HepG2 (cell line): ENCODE measurements around the gene PSMD10. TPM values are rescaled to one million over a fixed set of nuclear protein-coding genes. Genes with fewer than 3 reads are reported as not detected.

Source experiments
- ATAC-seq: fragments of 200-7000 bp; cut with Tn5 transposase; 3 replicates; pipeline ENCODE4 v1.9.1; 2020; ENCODE audit warnings: mild to moderate bottlenecking, moderate library complexity
- BruUV-seq: library from RNA; stranded (reverse); fragments of 400-500 nt; replicated peaks from 2 replicates; lab custom pipeline; 2021; lab: Mats Ljungman, UMichigan
- CTCF ChIA-PET: fragments of 300-600 bp; formaldehyde crosslinking; extraction: SDS; loops from one replicate; lab custom pipeline; 2021; ENCODE audit warnings: low total read pairs, inconsistent platforms, low intra/inter-chr PET ratio; lab: Yijun Ruan, JAX
- POLR2A ChIA-PET: fragments of 350-600 bp; sonication (Branson Sonifier 250); formaldehyde crosslinking; loops from one replicate; lab custom pipeline; 2020; ENCODE audit warnings: antibody characterized with exemption, inconsistent platforms; lab: Yijun Ruan, JAX
- DNase-seq: peaks from one replicate; pipeline ENCODE4 v3.0.0-alpha.2; 2015; ENCODE audit warnings: low spot score
- FAIRE-seq: peaks from 3 replicates; lab custom pipeline; 2011; peaks lifted over from hg19 to GRCh38; lab: Jason Lieb, UNC
- H2AFZ ChIP-seq: one replicate; pipeline ENCODE4 v1.6.1; 2011; ENCODE audit warnings: low read length, inconsistent platforms
- H3K27ac ChIP-seq: fragments of 300-600 bp; 3 replicates; pipeline ENCODE4 v1.8.0; 2011; ENCODE audit warnings: mixed run types, mild to moderate bottlenecking, mixed read lengths, low read length, inconsistent platforms; ENCODE audit not compliant: insufficient read depth; ENCODE audit errors: extremely low read length
- H3K27me3 ChIP-seq, 2 experiments: fragments of 200-600 bp in 1 of 2; 2 replicates in 1 of 2; 3 replicates in 1 of 2; pipeline versions ENCODE4 v1.6.0 to v1.8.0; 2011; ENCODE audit warnings: low read length in 2 of 2, mild to moderate bottlenecking in 2 of 2, moderate library complexity in 2 of 2, inconsistent platforms in 1 of 2; ENCODE audit not compliant: insufficient read depth in 2 of 2, control insufficient read depth in 1 of 2
- H3K36me3 ChIP-seq, 2 experiments: fragments of 200-600 bp in 1 of 2; replicated peaks in 1 of 2; 2 replicates in 1 of 2; 3 replicates in 1 of 2; pipeline versions ENCODE4 v1.5.1 to v1.8.0; 2011; ENCODE audit warnings: low read length in 2 of 2, inconsistent platforms in 1 of 2; ENCODE audit not compliant: insufficient read depth in 2 of 2, control insufficient read depth in 1 of 2
- H3K4me1 ChIP-seq: 2 replicates; pipeline ENCODE4 v1.5.1; 2012; ENCODE audit warnings: low read length, inconsistent platforms; ENCODE audit not compliant: insufficient read depth
- H3K4me2 ChIP-seq: 2 replicates; pipeline ENCODE4 v1.6.0; 2011; ENCODE audit warnings: low read depth, low read length, inconsistent platforms
- H3K4me3 ChIP-seq, 3 experiments: fragments of 200-600 bp in 1 of 3; sonication (generic), shearing (Covaris generic) in 1 of 3; replicated peaks in 1 of 3; 2 replicates each; pipeline ENCODE4 v1.5.1; 2011 to 2016; ENCODE audit warnings: low read length in 3 of 3, inconsistent platforms in 2 of 3, low read depth in 2 of 3, mild to moderate bottlenecking in 2 of 3, control low read depth in 1 of 3, mixed read lengths in 1 of 3; ENCODE audit not compliant: insufficient read depth in 1 of 3
- H3K79me2 ChIP-seq: one replicate; pipeline ENCODE4 v1.6.1; 2011; ENCODE audit warnings: low read length, inconsistent platforms; ENCODE audit not compliant: insufficient read depth
- H3K9ac ChIP-seq: 2 replicates; pipeline ENCODE4 v1.6.0; 2011; ENCODE audit warnings: mild to moderate bottlenecking, low read depth, low read length, inconsistent platforms; ENCODE audit not compliant: insufficient read depth
- H3K9me3 ChIP-seq: 2 replicates; pipeline ENCODE4 v1.5.1; 2012; ENCODE audit warnings: mild to moderate bottlenecking, low read length
- H4K20me1 ChIP-seq: 2 replicates; pipeline ENCODE4 v1.6.0; 2011; ENCODE audit warnings: inconsistent platforms, mild to moderate bottlenecking, low read length, moderate library complexity; ENCODE audit not compliant: insufficient read depth
- CAMTA2 ChIP-seq: sonication (generic); formaldehyde crosslinking; IDR thresholded peaks from 2 replicates; pipeline ENCODE4 v1.4.0; 2020; ENCODE audit warnings: mild to moderate bottlenecking, missing genetic modification reagents, borderline replicate concordance
- MTF1 ChIP-seq: sonication (generic); formaldehyde crosslinking; IDR thresholded peaks from 2 replicates; pipeline ENCODE4 v1.5.0; 2020; ENCODE audit warnings: missing genetic modification reagents
- PITX1 ChIP-seq: sonication (generic); formaldehyde crosslinking; IDR thresholded peaks from 2 replicates; pipeline ENCODE4 v1.5.1; 2020; ENCODE audit warnings: mild to moderate bottlenecking, missing genetic modification reagents
- ZNF12 ChIP-seq: sonication (generic); formaldehyde crosslinking; IDR thresholded peaks from 2 replicates; pipeline ENCODE4 v1.5.0; 2020; ENCODE audit warnings: missing genetic modification reagents
- ZNF138 ChIP-seq: sonication (generic); formaldehyde crosslinking; IDR thresholded peaks from 2 replicates; pipeline ENCODE4 v1.5.0; 2020; ENCODE audit warnings: mild to moderate bottlenecking, low read depth, missing genetic modification reagents
- ZNF672 ChIP-seq: sonication (generic); formaldehyde crosslinking; IDR thresholded peaks from 2 replicates; pipeline ENCODE4 v1.8.1; 2022; ENCODE audit warnings: missing genetic modification reagents
- WGBS: methylation state at CpG from one replicate; pipeline ENCODE4 v1.1.6; 2017; ENCODE audit warnings: low lambda C conversion rate; 5-methylcytosine and 5-hydroxymethylcytosine counted together
- in situ Hi-C: cut with HindIII; loops from 2 replicates; pipeline ENCODE4 v1.10.0; 2017; ENCODE audit warnings: low pct_unique_long_range_greater_than_20kb; ENCODE audit not compliant: extremely low pct_ligation_motif_present
- intact Hi-C: fragments of 100-400 bp; cut with micrococcal nuclease; formaldehyde crosslinking; loops from one replicate; pipeline ENCODE4 v1.10.0; 2022; ENCODE audit not compliant: unreplicated experiment
- polyA plus RNA-seq, 8 experiments: library from polyadenylated mRNA; depleted of rRNA in 3 of 8; stranded (reverse) in 7 of 8; unstranded in 1 of 8; fragments of >200 nt; fragmentation: Illumina TruSeq in 4 of 8; extraction: Trizol in 4 of 8; gene quantifications; 2 replicates each; pipeline versions ENCODE4 v1.2.1 to v1.2.3, GENCODE V29; 2011 to 2016; ENCODE audit warnings: low read depth in 4 of 8, missing spikeins in 1 of 8, mixed read lengths in 1 of 8; ENCODE audit not compliant: insufficient read depth in 1 of 8
- total RNA-seq, 5 experiments: library from RNA; depleted of rRNA; stranded (reverse); fragments of >200 nt; fragmentation: Illumina TruSeq; extraction: Trizol; gene quantifications; 2 replicates each; pipeline ENCODE4 v1.2.3, GENCODE V29; 2016; ENCODE audit warnings: low read depth in 1 of 5
- TF ChIP-seq, protein P1 (sequence below): sonication (generic); formaldehyde crosslinking; IDR thresholded peaks from 2 replicates; pipeline ENCODE4 v1.4.0; 2020; ENCODE audit warnings: mild to moderate bottlenecking, missing genetic modification reagents
- TF ChIP-seq, protein P2 (sequence below): sonication (generic); formaldehyde crosslinking; conservative IDR thresholded peaks from 2 replicates; pipeline ENCODE4 v1.5.0; 2020; ENCODE audit warnings: missing genetic modification reagents
- TF ChIP-seq, protein P3 (sequence below): sonication (generic); formaldehyde crosslinking; IDR thresholded peaks from 2 replicates; pipeline ENCODE4 v1.4.0; 2020; ENCODE audit warnings: mild to moderate bottlenecking, low read depth, missing genetic modification reagents
- TF ChIP-seq, protein P4 (sequence below): sonication (generic); formaldehyde crosslinking; IDR thresholded peaks from 2 replicates; pipeline ENCODE4 v1.5.1; 2020; ENCODE audit warnings: missing genetic modification reagents, mild to moderate bottlenecking, borderline replicate concordance
- TF ChIP-seq, protein P5 (sequence below): sonication (generic); formaldehyde crosslinking; conservative IDR thresholded peaks from 2 replicates; pipeline ENCODE4 v1.8.0; 2022; ENCODE audit warnings: missing genetic modification reagents

The PSMD10 gene
- total and polyA plus RNA-seq, 2 of the 13 experiments (the other 11 are each of a cell fraction or from before 2014, with no cell fraction given), result 56.4 to 65.3 TPM

DNA sequence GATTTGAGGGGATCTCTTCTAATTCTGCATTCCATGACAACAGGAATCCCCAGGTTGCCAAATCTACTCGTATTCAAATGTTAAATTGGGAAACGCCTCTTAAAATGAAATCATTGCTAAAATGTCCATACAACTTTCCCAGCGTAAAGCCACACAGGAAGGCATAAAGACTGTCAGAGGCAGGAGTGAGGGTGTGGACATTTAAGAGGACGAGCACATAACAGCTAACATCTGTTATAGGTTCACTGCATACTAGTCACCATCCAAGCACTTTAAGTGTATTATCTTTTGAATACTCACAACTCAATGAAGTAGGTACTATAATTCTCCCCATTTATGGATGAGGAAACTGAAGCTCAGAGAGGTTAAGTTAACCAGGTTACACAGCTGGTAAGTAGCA, 35.8 kb upstream of the PSMD10 start:
- no peaks in the 10 kb centered on the region for H4K20me1 ChIP-seq
- H2AFZ ChIP-seq, result no peak overlapping the region
- DNase-seq, result no peak
- in situ Hi-C loops (no loop called here), intact Hi-C loops (no loop called here)
- no peaks in the 10 kb centered on the region for H3K79me2 ChIP-seq
- H3K27me3 ChIP-seq, result no peaks in the 10 kb centered on the region
- CTCF ChIA-PET, result no interaction called here
- POLR2A ChIA-PET, result no interaction called here
- no peaks in the 10 kb centered on the region for H3K9me3 ChIP-seq
- no peaks in the 10 kb centered on the region for H3K36me3 ChIP-seq
- no peak overlapping the region for H3K27ac ChIP-seq
- TF ChIP-seq, protein P1, sequence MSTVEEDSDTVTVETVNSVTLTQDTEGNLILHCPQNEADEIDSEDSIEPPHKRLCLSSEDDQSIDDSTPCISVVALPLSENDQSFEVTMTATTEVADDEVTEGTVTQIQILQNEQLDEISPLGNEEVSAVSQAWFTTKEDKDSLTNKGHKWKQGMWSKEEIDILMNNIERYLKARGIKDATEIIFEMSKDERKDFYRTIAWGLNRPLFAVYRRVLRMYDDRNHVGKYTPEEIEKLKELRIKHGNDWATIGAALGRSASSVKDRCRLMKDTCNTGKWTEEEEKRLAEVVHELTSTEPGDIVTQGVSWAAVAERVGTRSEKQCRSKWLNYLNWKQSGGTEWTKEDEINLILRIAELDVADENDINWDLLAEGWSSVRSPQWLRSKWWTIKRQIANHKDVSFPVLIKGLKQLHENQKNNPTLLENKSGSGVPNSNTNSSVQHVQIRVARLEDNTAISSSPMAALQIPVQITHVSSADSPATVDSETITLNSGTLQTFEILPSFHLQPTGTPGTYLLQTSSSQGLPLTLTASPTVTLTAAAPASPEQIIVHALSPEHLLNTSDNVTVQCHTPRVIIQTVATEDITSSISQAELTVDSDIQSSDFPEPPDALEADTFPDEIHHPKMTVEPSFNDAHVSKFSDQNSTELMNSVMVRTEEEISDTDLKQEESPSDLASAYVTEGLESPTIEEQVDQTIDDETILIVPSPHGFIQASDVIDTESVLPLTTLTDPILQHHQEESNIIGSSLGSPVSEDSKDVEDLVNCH, result no peak
- no peak for TF ChIP-seq ZNF138 (CRISPR knock-in tag)
- TF ChIP-seq, protein P2, sequence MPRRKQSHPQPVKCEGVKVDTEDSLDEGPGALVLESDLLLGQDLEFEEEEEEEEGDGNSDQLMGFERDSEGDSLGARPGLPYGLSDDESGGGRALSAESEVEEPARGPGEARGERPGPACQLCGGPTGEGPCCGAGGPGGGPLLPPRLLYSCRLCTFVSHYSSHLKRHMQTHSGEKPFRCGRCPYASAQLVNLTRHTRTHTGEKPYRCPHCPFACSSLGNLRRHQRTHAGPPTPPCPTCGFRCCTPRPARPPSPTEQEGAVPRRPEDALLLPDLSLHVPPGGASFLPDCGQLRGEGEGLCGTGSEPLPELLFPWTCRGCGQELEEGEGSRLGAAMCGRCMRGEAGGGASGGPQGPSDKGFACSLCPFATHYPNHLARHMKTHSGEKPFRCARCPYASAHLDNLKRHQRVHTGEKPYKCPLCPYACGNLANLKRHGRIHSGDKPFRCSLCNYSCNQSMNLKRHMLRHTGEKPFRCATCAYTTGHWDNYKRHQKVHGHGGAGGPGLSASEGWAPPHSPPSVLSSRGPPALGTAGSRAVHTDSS, result no peak
- TF ChIP-seq, protein P3, sequence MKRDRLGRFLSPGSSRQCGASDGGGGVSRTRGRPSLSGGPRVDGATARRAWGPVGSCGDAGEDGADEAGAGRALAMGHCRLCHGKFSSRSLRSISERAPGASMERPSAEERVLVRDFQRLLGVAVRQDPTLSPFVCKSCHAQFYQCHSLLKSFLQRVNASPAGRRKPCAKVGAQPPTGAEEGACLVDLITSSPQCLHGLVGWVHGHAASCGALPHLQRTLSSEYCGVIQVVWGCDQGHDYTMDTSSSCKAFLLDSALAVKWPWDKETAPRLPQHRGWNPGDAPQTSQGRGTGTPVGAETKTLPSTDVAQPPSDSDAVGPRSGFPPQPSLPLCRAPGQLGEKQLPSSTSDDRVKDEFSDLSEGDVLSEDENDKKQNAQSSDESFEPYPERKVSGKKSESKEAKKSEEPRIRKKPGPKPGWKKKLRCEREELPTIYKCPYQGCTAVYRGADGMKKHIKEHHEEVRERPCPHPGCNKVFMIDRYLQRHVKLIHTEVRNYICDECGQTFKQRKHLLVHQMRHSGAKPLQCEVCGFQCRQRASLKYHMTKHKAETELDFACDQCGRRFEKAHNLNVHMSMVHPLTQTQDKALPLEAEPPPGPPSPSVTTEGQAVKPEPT (CRISPR knock-in tag), result no peak
- TF ChIP-seq CAMTA2 (CRISPR knock-in tag), result no peak
- no peak for TF ChIP-seq PITX1 (CRISPR knock-in tag)
- no peak for TF ChIP-seq ZNF672 (CRISPR knock-in tag)
- TF ChIP-seq ZNF12 (CRISPR knock-in tag), result no peak
- no peak for TF ChIP-seq MTF1 (CRISPR knock-in tag)
- TF ChIP-seq, protein P4, sequence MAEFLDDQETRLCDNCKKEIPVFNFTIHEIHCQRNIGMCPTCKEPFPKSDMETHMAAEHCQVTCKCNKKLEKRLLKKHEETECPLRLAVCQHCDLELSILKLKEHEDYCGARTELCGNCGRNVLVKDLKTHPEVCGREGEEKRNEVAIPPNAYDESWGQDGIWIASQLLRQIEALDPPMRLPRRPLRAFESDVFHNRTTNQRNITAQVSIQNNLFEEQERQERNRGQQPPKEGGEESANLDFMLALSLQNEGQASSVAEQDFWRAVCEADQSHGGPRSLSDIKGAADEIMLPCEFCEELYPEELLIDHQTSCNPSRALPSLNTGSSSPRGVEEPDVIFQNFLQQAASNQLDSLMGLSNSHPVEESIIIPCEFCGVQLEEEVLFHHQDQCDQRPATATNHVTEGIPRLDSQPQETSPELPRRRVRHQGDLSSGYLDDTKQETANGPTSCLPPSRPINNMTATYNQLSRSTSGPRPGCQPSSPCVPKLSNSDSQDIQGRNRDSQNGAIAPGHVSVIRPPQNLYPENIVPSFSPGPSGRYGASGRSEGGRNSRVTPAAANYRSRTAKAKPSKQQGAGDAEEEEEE, result no peak
- TF ChIP-seq, protein P5, sequence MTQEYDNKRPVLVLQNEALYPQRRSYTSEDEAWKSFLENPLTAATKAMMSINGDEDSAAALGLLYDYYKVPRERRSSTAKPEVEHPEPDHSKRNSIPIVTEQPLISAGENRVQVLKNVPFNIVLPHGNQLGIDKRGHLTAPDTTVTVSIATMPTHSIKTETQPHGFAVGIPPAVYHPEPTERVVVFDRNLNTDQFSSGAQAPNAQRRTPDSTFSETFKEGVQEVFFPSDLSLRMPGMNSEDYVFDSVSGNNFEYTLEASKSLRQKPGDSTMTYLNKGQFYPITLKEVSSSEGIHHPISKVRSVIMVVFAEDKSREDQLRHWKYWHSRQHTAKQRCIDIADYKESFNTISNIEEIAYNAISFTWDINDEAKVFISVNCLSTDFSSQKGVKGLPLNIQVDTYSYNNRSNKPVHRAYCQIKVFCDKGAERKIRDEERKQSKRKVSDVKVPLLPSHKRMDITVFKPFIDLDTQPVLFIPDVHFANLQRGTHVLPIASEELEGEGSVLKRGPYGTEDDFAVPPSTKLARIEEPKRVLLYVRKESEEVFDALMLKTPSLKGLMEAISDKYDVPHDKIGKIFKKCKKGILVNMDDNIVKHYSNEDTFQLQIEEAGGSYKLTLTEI (CRISPR knock-in tag), result no peak
- no peak overlapping the region for H3K4me2 ChIP-seq
- WGBS, result 100% methylated on average over 4 of the region's 4 CpGs
- H3K4me3 ChIP-seq, result no peak overlapping the region
- H3K9ac ChIP-seq, result no peak overlapping the region
- BruUV-seq, result no TSS peak
- ATAC-seq, result no peak
- no peak for FAIRE-seq
- no peaks in the 10 kb centered on the region for H3K4me1 ChIP-seq
